Measurements from ENCODE around the gene SMG6. TPM values are rescaled to one million over a fixed set of nuclear protein-coding genes. Genes with fewer than 3 reads are reported as not detected.
A peak's percentile ranks its signal among the peaks of the same experiment; 100 is the strongest.

Gene SMG6
- total RNA-seq, 1 donor from 2014 or later, result 9.2 TPM

- TF ChIP-seq, protein P1, sequence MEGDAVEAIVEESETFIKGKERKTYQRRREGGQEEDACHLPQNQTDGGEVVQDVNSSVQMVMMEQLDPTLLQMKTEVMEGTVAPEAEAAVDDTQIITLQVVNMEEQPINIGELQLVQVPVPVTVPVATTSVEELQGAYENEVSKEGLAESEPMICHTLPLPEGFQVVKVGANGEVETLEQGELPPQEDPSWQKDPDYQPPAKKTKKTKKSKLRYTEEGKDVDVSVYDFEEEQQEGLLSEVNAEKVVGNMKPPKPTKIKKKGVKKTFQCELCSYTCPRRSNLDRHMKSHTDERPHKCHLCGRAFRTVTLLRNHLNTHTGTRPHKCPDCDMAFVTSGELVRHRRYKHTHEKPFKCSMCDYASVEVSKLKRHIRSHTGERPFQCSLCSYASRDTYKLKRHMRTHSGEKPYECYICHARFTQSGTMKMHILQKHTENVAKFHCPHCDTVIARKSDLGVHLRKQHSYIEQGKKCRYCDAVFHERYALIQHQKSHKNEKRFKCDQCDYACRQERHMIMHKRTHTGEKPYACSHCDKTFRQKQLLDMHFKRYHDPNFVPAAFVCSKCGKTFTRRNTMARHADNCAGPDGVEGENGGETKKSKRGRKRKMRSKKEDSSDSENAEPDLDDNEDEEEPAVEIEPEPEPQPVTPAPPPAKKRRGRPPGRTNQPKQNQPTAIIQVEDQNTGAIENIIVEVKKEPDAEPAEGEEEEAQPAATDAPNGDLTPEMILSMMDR (IDR thresholded peaks at IDR 0.05; ENCODE audit: insufficient read depth, low read length, severe bottlenecking), result no peak
- H3K36me3 ChIP-seq (ENCODE audit: control insufficient read depth, insufficient read depth, low read length), result no peaks in the 10 kb centered on the region
- DNase-seq (ENCODE audit: low read depth), result no peak
- H3K27me3 ChIP-seq (ENCODE audit: control insufficient read depth, insufficient read depth, low read length), result no peaks in the 10 kb centered on the region
- FAIRE-seq, result no peak
- H3K4me3 ChIP-seq (ENCODE audit: low read depth, low read length), result no peak overlapping the region
Measured at GRCh38 chr17:2012499-2012898, 291.1 kb downstream of the SMG6 start.

- TF ChIP-seq, protein P1 (IDR thresholded peaks at IDR 0.05; ENCODE audit: insufficient read depth, low read length, severe bottlenecking), result no peak
- FAIRE-seq (no peak), DNase-seq (ENCODE audit: low read depth) (peak; percentile 46)
- no peaks in the 10 kb centered on the region for H3K36me3 ChIP-seq (ENCODE audit: control insufficient read depth, insufficient read depth, low read length)
- peaks cover 1% of the 10 kb centered on the region for H3K27me3 ChIP-seq (ENCODE audit: control insufficient read depth, insufficient read depth, low read length)
- no peak overlapping the region for H3K4me3 ChIP-seq (ENCODE audit: low read depth, low read length)
Measured at GRCh38 chr17:2011411-2012371, 291.9 kb downstream of the SMG6 start.

Other genes starting within 250 kb of the SMG6 start
- 0.64 and 1.3 TPM in 2 replicates for gene HIC1, start 248.7 kb downstream of the SMG6 start, total RNA-seq
- 10.5 and 13.1 TPM in 2 replicates for gene SRR, start 165 bp upstream of the SMG6 start, total RNA-seq
- gene TSR1, start 32.7 kb upstream of the SMG6 start, total RNA-seq, result 55.9 and 72.1 TPM in 2 replicates
- gene SGSM2, start 33.7 kb upstream of the SMG6 start, total RNA-seq, result 13.4 and 18.3 TPM in 2 replicates
- gene MNT, start 97.3 kb upstream of the SMG6 start, total RNA-seq, result 4.5 and 5.0 TPM in 2 replicates
- 12.4 and 17.6 TPM in 2 replicates for gene METTL16, start 208.1 kb upstream of the SMG6 start, total RNA-seq

All from bronchial epithelial cell (primary cell).